K562 (cell line): Measurements from ENCODE around the gene STK32C. TPM values are rescaled to one million over a fixed set of nuclear protein-coding genes. Genes with fewer than 3 reads are reported as not detected.
A peak's percentile ranks its signal among the peaks of the same experiment; 100 is the strongest.

Source experiments
- BRCA1 ChIP-seq, 2 experiments: fragments of 450-650 bp in 1 of 2; sonication (generic) in 1 of 2; formaldehyde crosslinking in 1 of 2; IDR thresholded peaks; 2 replicates each; pipeline versions ENCODE4 v1.5.0 to v1.6.1; 2017 to 2020; ENCODE audit warnings: mild to moderate bottlenecking in 1 of 2, missing genetic modification reagents in 1 of 2
- DACH1 ChIP-seq: fragments of 450-650 bp; IDR thresholded peaks from 2 replicates; pipeline ENCODE4 v1.6.1; 2018; ENCODE audit not compliant: partially characterized antibody
- E2F6 ChIP-seq, 2 experiments: IDR thresholded peaks; 2 replicates each; pipeline ENCODE4 v1.6.1; 2011; ENCODE audit warnings: borderline replicate concordance in 1 of 2, control low read depth in 1 of 2, low read depth in 1 of 2, low read length in 1 of 2, mild to moderate bottlenecking in 1 of 2, mixed read lengths in 1 of 2, moderate library complexity in 1 of 2; ENCODE audit not compliant: insufficient read depth in 1 of 2, insufficient read length in 1 of 2, poor library complexity in 1 of 2, severe bottlenecking in 1 of 2; ENCODE audit errors: extremely low read depth in 1 of 2
- HDAC6 ChIP-seq: IDR thresholded peaks from 2 replicates; pipeline ENCODE4 v1.6.1; 2012; ENCODE audit warnings: low read depth, mild to moderate bottlenecking, control low read depth, inconsistent platforms, low read length, moderate library complexity
- HMG20B ChIP-seq: fragments of 250-450 bp; sonication (Bioruptor Pico); IDR thresholded peaks from 2 replicates; pipeline ENCODE4 v1.5.0; 2021; ENCODE audit warnings: mild to moderate bottlenecking
- HNRNPH1 ChIP-seq: fragments of 200-400 bp; formaldehyde crosslinking; optimal IDR thresholded peaks from 2 replicates; pipeline ENCODE3; 2017; ENCODE audit warnings: low read depth, mild to moderate bottlenecking, low read length, moderate library complexity
- ILF3 ChIP-seq: fragments of 450-650 bp; IDR thresholded peaks from 2 replicates; pipeline ENCODE4 v1.6.1; 2018; ENCODE audit warnings: antibody characterized with exemption, mild to moderate bottlenecking, moderate library complexity, borderline replicate concordance
- MAFF ChIP-seq: IDR thresholded peaks from 2 replicates; pipeline ENCODE4 v1.6.1; 2012; ENCODE audit warnings: low read length, improper control_type of control experiment
- MCM5 ChIP-seq: fragments of 450-650 bp; IDR thresholded peaks from 2 replicates; pipeline ENCODE4 v1.6.1; 2016; ENCODE audit warnings: low read depth
- MIER1 ChIP-seq: fragments of 450-650 bp; IDR thresholded peaks from 2 replicates; pipeline ENCODE4 v1.6.1; 2016; ENCODE audit warnings: antibody characterized with exemption, mild to moderate bottlenecking, low read depth
- NCOR1 ChIP-seq: fragments of 450-650 bp; IDR thresholded peaks from 2 replicates; pipeline ENCODE4 v1.6.1; 2016; ENCODE audit warnings: mild to moderate bottlenecking, moderate library complexity
- PHF8 ChIP-seq: fragments of 200-600 bp; sonication (generic); IDR thresholded peaks from 2 replicates; pipeline ENCODE4 v1.6.1; 2012; ENCODE audit warnings: mixed run types, mild to moderate bottlenecking, inconsistent platforms, low read length, moderate library complexity, borderline replicate concordance
- SMAD2 ChIP-seq: fragments of 150-350 bp; IDR thresholded peaks from 2 replicates; pipeline ENCODE4 v1.6.1; 2014; ENCODE audit warnings: low read depth, mild to moderate bottlenecking, low read length
- SMARCB1 ChIP-seq: IDR thresholded peaks from 2 replicates; pipeline ENCODE4 v1.6.1; 2011; ENCODE audit warnings: improper control_type of control experiment, low read depth; ENCODE audit not compliant: insufficient read length
- SP2 ChIP-seq: IDR thresholded peaks from 2 replicates; pipeline ENCODE4 v1.6.1; 2011; ENCODE audit warnings: mild to moderate bottlenecking, low read depth, low read length, moderate library complexity; ENCODE audit not compliant: poor library complexity, severe bottlenecking; ENCODE audit errors: extremely low read depth
- SRSF7 ChIP-seq: fragments of 200-400 bp; formaldehyde crosslinking; optimal IDR thresholded peaks from 2 replicates; pipeline ENCODE3; 2017; ENCODE audit warnings: mild to moderate bottlenecking, low read depth, low read length
- TARDBP ChIP-seq: fragments of 450-650 bp; IDR thresholded peaks from 2 replicates; pipeline ENCODE4 v1.6.1; 2016
- TCF7L2 ChIP-seq: fragments of 150-350 bp; IDR thresholded peaks from 2 replicates; pipeline ENCODE4 v1.6.1; 2016; ENCODE audit warnings: low read depth, mild to moderate bottlenecking, low read length, moderate library complexity
- TRIM24 ChIP-seq, 2 experiments: fragments of 450-650 bp; IDR thresholded peaks; 2 replicates each; pipeline ENCODE4 v1.6.1; 2016
- YY1 ChIP-seq, 3 experiments: IDR thresholded peaks; 2 replicates each; pipeline ENCODE4 v1.6.1; 2011; ENCODE audit warnings: low read length in 2 of 3, mild to moderate bottlenecking in 2 of 3, moderate library complexity in 2 of 3, borderline replicate concordance in 1 of 3, control low read depth in 1 of 3, low read depth in 1 of 3; ENCODE audit not compliant: insufficient read depth in 3 of 3, insufficient replicate concordance in 2 of 3, control insufficient read depth in 1 of 3, insufficient read length in 1 of 3; ENCODE audit errors: extremely low read depth in 1 of 3
- ZBTB5 ChIP-seq: fragments of 450-650 bp; IDR thresholded peaks from 2 replicates; pipeline ENCODE4 v1.6.1; 2017; ENCODE audit warnings: antibody characterized with exemption
- ZNF444 ChIP-seq: fragments of 250-450 bp; sonication (Bioruptor Pico); IDR thresholded peaks from 2 replicates; pipeline ENCODE4 v1.4.0; 2020; ENCODE audit warnings: mild to moderate bottlenecking, moderate library complexity
- ZNF740 ChIP-seq, 3 experiments: fragments of 200-800 bp in 1 of 3; sonication (Bioruptor generic) in 1 of 3; sonication (generic) in 1 of 3; formaldehyde crosslinking in 1 of 3; IDR thresholded peaks; 2 replicates each; pipeline versions ENCODE4 v1.6.1 to v1.8.0; 2016 to 2022; ENCODE audit warnings: mild to moderate bottlenecking in 2 of 3, missing compliant biosample characterization in 2 of 3, missing genetic modification characterization in 2 of 3, missing genetic modification reagents in 1 of 3
- polyA plus RNA-seq, 8 experiments: library from polyadenylated mRNA; depleted of rRNA in 4 of 8; stranded (reverse) in 5 of 8; unstranded in 3 of 8; fragments of >200 nt; fragmentation: Nextera tagmentation in 2 of 8; fragmentation: Illumina TruSeq in 1 of 8; extraction: Ambion mirVana in 2 of 8; extraction: Trizol in 1 of 8; gene quantifications; 2 replicates each; pipeline versions ENCODE4 v1.2.1 to v1.2.3, GENCODE V29; 2011 to 2014; ENCODE audit warnings: inconsistent platforms in 1 of 8, missing spikeins in 1 of 8
- total RNA-seq, 7 experiments: library from RNA; depleted of rRNA in 6 of 7; stranded (reverse); fragments of >200 nt in 6 of 7; fragmentation: Illumina TruSeq in 2 of 7; extraction: Trizol in 2 of 7; gene quantifications; 2 replicates each; pipeline versions ENCODE4 v1.2.1 to v1.2.3, GENCODE V29; 2011 to 2021; ENCODE audit warnings: low replicate concordance in 1 of 7

STK32C gene
- total and polyA plus RNA-seq, 9 of the 15 experiments (the other 6 are each of a cell fraction or from before 2014, with no cell fraction given), result 1.5 to 20.9 (median 6.5) TPM

- peak; percentile 62 to 93 (median 91) for TF ChIP-seq YY1 (IDR thresholded peaks at IDR 0.05; ENCODE audit: borderline replicate concordance in 1 of 3, control insufficient read depth in 1 of 3, extremely low read depth in 1 of 3, insufficient read depth in 3 of 3, insufficient read length in 1 of 3, insufficient replicate concordance in 2 of 3, low read depth in 1 of 3, low read length in 2 of 3)
- TF ChIP-seq HMG20B (CRISPR knock-in tag), result no peak
- no peak for TF ChIP-seq TRIM24 (IDR thresholded peaks at IDR 0.05)
- no peak for TF ChIP-seq SMAD2
- no peak for TF ChIP-seq SRSF7
- TF ChIP-seq PHF8, result peak; percentile 72; the same call in 1 of the 2 replicates
- TF ChIP-seq ILF3, result no peak
- TF ChIP-seq DACH1, result no peak
- no peak for TF ChIP-seq MCM5
- no peak for TF ChIP-seq HNRNPH1
- 0 out of 2 replicates have a peak, but pooled peaks have one; percentile 31 for TF ChIP-seq NCOR1
- TF ChIP-seq TARDBP, result no peak
- TF ChIP-seq MIER1, result no peak
- no peak for TF ChIP-seq SP2
- TF ChIP-seq E2F6 (IDR thresholded peaks at IDR 0.05; ENCODE audit: borderline replicate concordance in 1 of 2, extremely low read depth in 1 of 2, insufficient read depth in 1 of 2, insufficient read length in 1 of 2, low read depth in 1 of 2, low read length in 1 of 2, poor library complexity in 1 of 2, severe bottlenecking in 1 of 2), result peak in 1 of 2 experiments; percentile 74
- TF ChIP-seq TCF7L2, result no peak
- TF ChIP-seq MAFF, result no peak
- no peak for TF ChIP-seq BRCA1 (IDR thresholded peaks at IDR 0.05)
- no peak for TF ChIP-seq BRCA1 (CRISPR knock-in tag; IDR thresholded peaks at IDR 0.05)
- no peak for TF ChIP-seq SMARCB1
- TF ChIP-seq ZNF740 (CRISPR knock-in tag; IDR thresholded peaks at IDR 0.05), result 0 out of 2 replicates have a peak, but pooled peaks have one; percentile 37
- peak in 1 of 2 experiments; percentile 72; a peak in 2 of 4 replicates for TF ChIP-seq ZNF740 (tag; IDR thresholded peaks at IDR 0.05)
- TF ChIP-seq ZBTB5, result no peak
- TF ChIP-seq ZNF444 (CRISPR knock-in tag), result no peak
- TF ChIP-seq HDAC6, result no peak
These were observed 24.1 kb upstream of the STK32C start, which contains the start of gene LRRC27 (continued) for GRCh38 chr10:132331601-132332432.
